H1 (cell line): Measurements from ENCODE around the gene SLC7A5. TPM values are rescaled to one million over a fixed set of nuclear protein-coding genes. Genes with fewer than 3 reads are reported as not detected.

Source experiments
- CTCF ChIA-PET: fragments of 300-600 bp; sonication (Branson Sonifier 250); formaldehyde crosslinking; loops from one replicate; lab custom pipeline; 2021; ENCODE audit not compliant: partially characterized antibody; lab: Charles Lee
- POLR2A ChIA-PET: fragments of 300-600 bp; sonication (Branson Sonifier 250); formaldehyde crosslinking; loops from one replicate; lab custom pipeline; 2021; ENCODE audit warnings: inconsistent platforms; ENCODE audit not compliant: partially characterized antibody; lab: Charles Lee
- DNase-seq, 2 experiments: peaks; one replicate each; pipeline versions ENCODE4 v3.0.0 to v3.0.0-alpha.2; 2010 to 2022; ENCODE audit warnings: low spot score in 2 of 2, low read depth in 1 of 2, mixed read lengths in 1 of 2
- FAIRE-seq: peaks from 2 replicates; lab custom pipeline; 2011; peaks lifted over from hg19 to GRCh38; lab: Jason Lieb, UNC
- H2AFZ ChIP-seq: 2 replicates; pipeline ENCODE4 v1.8.1; 2012; ENCODE audit warnings: low read length, inconsistent platforms
- H2AK5ac ChIP-seq: 2 replicates; pipeline ENCODE4 v1.6.1; 2013; ENCODE audit warnings: low read depth, low read length
- H2BK120ac ChIP-seq: replicated peaks from 2 replicates; pipeline ENCODE3; 2013; ENCODE audit warnings: low read depth, low read length, inconsistent platforms
- H2BK12ac ChIP-seq: 2 replicates; pipeline ENCODE4 v1.6.1; 2013; ENCODE audit warnings: low read depth, low read length
- H2BK15ac ChIP-seq: 2 replicates; pipeline ENCODE4 v1.6.1; 2013; ENCODE audit warnings: low read length
- H2BK20ac ChIP-seq: 2 replicates; pipeline ENCODE4 v1.6.1; 2013; ENCODE audit warnings: low read length
- H2BK5ac ChIP-seq: 2 replicates; pipeline ENCODE4 v1.6.1; 2013; ENCODE audit warnings: low read depth, low read length
- H3K14ac ChIP-seq: 2 replicates; pipeline ENCODE4 v1.6.1; 2013; ENCODE audit warnings: inconsistent platforms; ENCODE audit not compliant: insufficient read length
- H3K18ac ChIP-seq: 2 replicates; pipeline ENCODE4 v1.6.1; 2013; ENCODE audit warnings: low read length; ENCODE audit errors: extremely low read depth
- H3K23ac ChIP-seq: 2 replicates; pipeline ENCODE4 v1.6.1; 2013; ENCODE audit warnings: inconsistent platforms; ENCODE audit not compliant: insufficient read length
- H3K23me2 ChIP-seq: 2 replicates; pipeline ENCODE4 v1.6.1; 2013; ENCODE audit warnings: low read depth, low read length
- H3K27ac ChIP-seq: 2 replicates; pipeline ENCODE4 v1.6.1; 2011; ENCODE audit warnings: low read depth, low read length, inconsistent platforms
- H3K27me3 ChIP-seq, 4 experiments: replicated peaks in 1 of 4; 1 replicate in 1 of 4; 2 replicates in 3 of 4; pipeline versions ENCODE4 v1.6.1 to v1.8.1; 2011 to 2013; ENCODE audit warnings: low read length in 3 of 4, mild to moderate bottlenecking in 3 of 4, inconsistent platforms in 2 of 4, mixed read lengths in 2 of 4, moderate library complexity in 1 of 4; ENCODE audit not compliant: control insufficient read depth in 3 of 4, insufficient read depth in 3 of 4; ENCODE audit errors: extremely low read depth in 1 of 4
- H3K36me3 ChIP-seq, 4 experiments: 2 replicates each; pipeline versions ENCODE4 v1.6.1 to v1.8.1; 2011 to 2013; ENCODE audit warnings: mild to moderate bottlenecking in 4 of 4, low read length in 3 of 4, moderate library complexity in 2 of 4, control low read depth in 1 of 4, inconsistent platforms in 1 of 4; ENCODE audit not compliant: insufficient read depth in 4 of 4, control insufficient read depth in 2 of 4
- H3K4ac ChIP-seq: replicated peaks from 2 replicates; pipeline ENCODE3; 2013; ENCODE audit warnings: low read length, low read depth, mixed read lengths, inconsistent platforms; ENCODE audit not compliant: insufficient read length
- H3K4me1 ChIP-seq, 4 experiments: replicated peaks in 1 of 4; 1 replicate in 1 of 4; 2 replicates in 3 of 4; pipeline versions ENCODE4 v1.6.1 to v1.8.1; 2011 to 2013; ENCODE audit warnings: low read length in 3 of 4, inconsistent platforms in 2 of 4, mixed read lengths in 1 of 4; ENCODE audit not compliant: insufficient read depth in 4 of 4, control insufficient read depth in 3 of 4
- H3K4me2 ChIP-seq, 2 experiments: 2 replicates each; pipeline versions ENCODE4 v1.6.1 to v1.8.1; 2011 to 2013; ENCODE audit warnings: low read depth in 2 of 2, low read length in 2 of 2, control low read depth in 1 of 2, inconsistent platforms in 1 of 2, mild to moderate bottlenecking in 1 of 2; ENCODE audit not compliant: insufficient read depth in 1 of 2
- H3K4me3 ChIP-seq, 4 experiments: fragments of 200-600, 300-600 bp in 1 of 4; sonication (generic), shearing (Covaris generic), sonication (Bioruptor Twin) in 1 of 4; 2 replicates each; pipeline versions ENCODE4 v1.5.1 to v1.8.1; 2011 to 2016; ENCODE audit warnings: low read length in 4 of 4, low read depth in 3 of 4, control low read depth in 2 of 4, inconsistent platforms in 2 of 4, mild to moderate bottlenecking in 2 of 4, mixed read lengths in 1 of 4, moderate library complexity in 1 of 4; ENCODE audit not compliant: insufficient read depth in 2 of 4; ENCODE audit errors: extremely low read depth in 1 of 4
- H3K56ac ChIP-seq: replicated peaks from 2 replicates; pipeline ENCODE3; 2013; ENCODE audit warnings: low read depth, mild to moderate bottlenecking, mixed read lengths, low read length, inconsistent platforms; ENCODE audit not compliant: insufficient read length
- H3K79me1 ChIP-seq: 2 replicates; pipeline ENCODE4 v1.6.1; 2013; ENCODE audit warnings: low read depth, low read length, control low read depth
- H3K79me2 ChIP-seq, 2 experiments: 2 replicates each; pipeline versions ENCODE4 v1.6.1 to v1.8.1; 2012 to 2013; ENCODE audit warnings: low read length in 2 of 2, mild to moderate bottlenecking in 2 of 2, inconsistent platforms in 1 of 2; ENCODE audit not compliant: insufficient read depth in 2 of 2, control insufficient read depth in 1 of 2
- H3K9ac ChIP-seq, 4 experiments: replicated peaks in 1 of 4; 1 replicate in 1 of 4; 2 replicates in 3 of 4; pipeline versions ENCODE4 v1.6.1 to v1.8.1; 2011 to 2013; ENCODE audit warnings: low read depth in 3 of 4, low read length in 3 of 4, control low read depth in 2 of 4, mild to moderate bottlenecking in 2 of 4, moderate library complexity in 2 of 4, inconsistent platforms in 1 of 4; ENCODE audit errors: extremely low read depth in 1 of 4
- H3K9me3 ChIP-seq, 2 experiments: 2 replicates each; pipeline versions ENCODE4 v1.6.1 to v1.8.1; 2012 to 2013; ENCODE audit warnings: mild to moderate bottlenecking in 2 of 2, moderate library complexity in 2 of 2, control low read depth in 1 of 2, inconsistent platforms in 1 of 2, low read depth in 1 of 2, low read length in 1 of 2, mixed read lengths in 1 of 2; ENCODE audit not compliant: insufficient read depth in 2 of 2
- H4K20me1 ChIP-seq, 2 experiments: replicated peaks in 1 of 2; 2 replicates each; pipeline versions ENCODE3 to v1.8.1; 2011 to 2013; ENCODE audit warnings: inconsistent platforms in 2 of 2, low read length in 2 of 2, mild to moderate bottlenecking in 1 of 2; ENCODE audit not compliant: insufficient read depth in 2 of 2, control insufficient read depth in 1 of 2
- H4K5ac ChIP-seq: 2 replicates; pipeline ENCODE4 v1.6.1; 2013; ENCODE audit warnings: low read length, low read depth, mixed read lengths, inconsistent platforms; ENCODE audit not compliant: insufficient read length
- H4K8ac ChIP-seq: 2 replicates; pipeline ENCODE4 v1.8.0; 2013; ENCODE audit warnings: mild to moderate bottlenecking, moderate library complexity, low read length, inconsistent platforms; ENCODE audit not compliant: insufficient read depth; ENCODE audit errors: extremely low read depth
- H4K91ac ChIP-seq: replicated peaks from 2 replicates; pipeline ENCODE3; 2013; ENCODE audit warnings: low read length, mixed read lengths, inconsistent platforms; ENCODE audit not compliant: insufficient read length
- RAD21 ChIP-seq, 2 experiments: IDR thresholded peaks in 1 of 2; conservative IDR thresholded peaks in 1 of 2; 2 replicates each; pipeline ENCODE4 v1.6.1; 2011; ENCODE audit warnings: low read depth in 2 of 2, low read length in 2 of 2, improper control_type of control experiment in 1 of 2, inconsistent platforms in 1 of 2, mild to moderate bottlenecking in 1 of 2, moderate library complexity in 1 of 2
- RFX5 ChIP-seq: IDR thresholded peaks from 2 replicates; pipeline ENCODE4 v1.6.1; 2011; ENCODE audit warnings: low read depth, low read length, improper control_type of control experiment, borderline replicate concordance
- SIN3A ChIP-seq, 2 experiments: IDR thresholded peaks in 1 of 2; conservative IDR thresholded peaks in 1 of 2; 2 replicates each; pipeline ENCODE4 v1.6.1; 2011 to 2012; ENCODE audit warnings: low read length in 2 of 2, improper control_type of control experiment in 1 of 2, low read depth in 1 of 2, mild to moderate bottlenecking in 1 of 2
- WGBS, 2 experiments: shearing (Covaris generic) in 1 of 2; methylation state at CpG; one replicate each; pipeline versions ENCODE4 v1.1.6 to v1.1.7; 2013 to 2015; ENCODE audit warnings: low lambda C conversion rate in 2 of 2, mixed read lengths in 2 of 2, inconsistent platforms in 1 of 2, low coverage in 1 of 2, missing lambda C conversion rate in 1 of 2; ENCODE audit not compliant: insufficient replicate concordance in 2 of 2, insufficient coverage in 1 of 2, insufficient read length in 1 of 2; ENCODE audit errors: extremely low coverage in 1 of 2, missing lambda C conversion rate in 1 of 2; 5-methylcytosine and 5-hydroxymethylcytosine counted together
- polyA plus RNA-seq, 7 experiments: library from polyadenylated mRNA; depleted of rRNA in 3 of 7; stranded (reverse) in 5 of 7; unstranded in 2 of 7; fragments of >200 nt in 5 of 7; fragments of 200-250 nt in 2 of 7; gene quantifications; 1 replicate in 5 of 7; 2 replicates in 1 of 7; 4 replicates in 1 of 7; pipeline versions ENCODE4 v1.2.1 to v1.2.3, GENCODE V29; 2011 to 2013; ENCODE audit warnings: missing spikeins in 2 of 7, mixed read lengths in 2 of 7
- total RNA-seq: library from RNA; stranded (reverse); fragmentation: NEBNext Ultra II Directional; extraction: Animal tissue kit (Norgen Biotek cat#: 25700); gene quantifications from 2 replicates; pipeline ENCODE4 v1.2.1, GENCODE V29; 2021

SLC7A5 gene
- total and polyA plus RNA-seq, 2 of the 8 experiments (the other 6 are each of a cell fraction or from before 2014, with no cell fraction given) = 68.2 to 341 TPM

- H2BK20ac ChIP-seq = peak overlapping the region; percentile 98; the same call in 1 of the 2 replicates
- ChIA-PET CTCF (interaction anchor here (0.6 to 8.9 kb wide), 9 partner anchors 10 to 52 kb away, joined by 3 to 74 read pairs (median 4); no protein-coding TSS in a partner anchor), POLR2A (interaction anchor here (0.7 to 12.6 kb wide), 16 partner anchors 10 to 52 kb away, joined by 3 to 117 read pairs (median 3); partner anchors contain the start of gene SLC7A5)
- H4K20me1 ChIP-seq = no peaks in the 10 kb centered on the region
- H2BK12ac ChIP-seq = peak overlapping the region; percentile 92; the same call in 1 of the 2 replicates
- H4K91ac ChIP-seq = peak overlapping the region; percentile 16
- H3K56ac ChIP-seq = no peak overlapping the region
- peak overlapping the region; percentile 71; the same call in 1 of the 2 replicates for H2BK5ac ChIP-seq
- TF ChIP-seq SIN3A (conservative IDR thresholded peaks at IDR 0.05 in 1 of 2, IDR thresholded peaks at IDR 0.05 in 1 of 2; ENCODE audit: low read depth in 1 of 2, low read length in 2 of 2) (peak in 1 of 2 experiments; percentile 65; a peak in 1 of 4 replicates), RFX5 (peak; percentile 50; the same call in 1 of the 2 replicates), RAD21 (IDR thresholded peaks at IDR 0.05 in 1 of 2, conservative IDR thresholded peaks at IDR 0.05 in 1 of 2; ENCODE audit: low read depth in 2 of 2, low read length in 2 of 2) (no peak)
- H2AFZ ChIP-seq = no peak overlapping the region
- H3K27ac ChIP-seq = no peak overlapping the region
- no peak for FAIRE-seq
- no peaks in the 10 kb centered on the region for H3K79me1 ChIP-seq
- H4K5ac ChIP-seq = no peak overlapping the region
- H3K18ac ChIP-seq = peak overlapping the region; percentile 24; the same call in 1 of the 2 replicates
- no peak overlapping the region for H3K9ac ChIP-seq
- DNase-seq = no peak
- no peaks in the 10 kb centered on the region for H3K27me3 ChIP-seq
- no peak overlapping the region for H3K23ac ChIP-seq
- no peaks in the 10 kb centered on the region for H3K23me2 ChIP-seq
- 0 out of 2 replicates have a peak overlapping the region, but pooled peaks have one; percentile 4 for H2AK5ac ChIP-seq
- H3K4me1 ChIP-seq = peaks cover 15 to 53% (median 41%) of the 10 kb centered on the region in 4 experiments
- no peak overlapping the region; a peak in 1 of 8 replicates for H3K4me3 ChIP-seq
- 68% methylated on average over 38 of the region's 38 CpGs; no CpG with 5 or more reads in 1 of the 2 experiments for WGBS, 2 experiments
- no peaks in the 10 kb centered on the region for H3K79me2 ChIP-seq
- no peak overlapping the region for H3K4ac ChIP-seq
- peak overlapping the region; percentile 2 to 7; a peak in 1 of 4 replicates for H3K4me2 ChIP-seq
- H4K8ac ChIP-seq = peak overlapping the region; percentile 19; the same call in 1 of the 2 replicates
- no peak overlapping the region for H2BK120ac ChIP-seq
- peak overlapping the region; percentile 81; the same call in 1 of the 2 replicates for H2BK15ac ChIP-seq
- H3K14ac ChIP-seq = no peak overlapping the region
- H3K36me3 ChIP-seq = no peaks in the 10 kb centered on the region
- H3K9me3 ChIP-seq = no peaks in the 10 kb centered on the region
Observed at GRCh38 chr16:87822108-87822970, 47.0 kb downstream of the SLC7A5 start.
